Activated CD8-positive, alpha-beta memory T cell treated with anti-CD3 and anti-CD28 coated beads for 1 hour (primary cell): ENCODE data around the gene SMO.
"Not testable (repeated sequence)": the region's sequence is repeated elsewhere in the genome, so short reads cannot be mapped to it uniquely, and the experiment has no call there.

ENCODE experiments used
- DNase-seq, 2 donors: peaks; one replicate each; pipeline ENCODE4 v3.0.0-alpha.2; 2020; ENCODE audit warnings: low read depth in 1 of 2; ENCODE audit errors: extremely low read depth in 1 of 2

The SMO gene

DNA sequence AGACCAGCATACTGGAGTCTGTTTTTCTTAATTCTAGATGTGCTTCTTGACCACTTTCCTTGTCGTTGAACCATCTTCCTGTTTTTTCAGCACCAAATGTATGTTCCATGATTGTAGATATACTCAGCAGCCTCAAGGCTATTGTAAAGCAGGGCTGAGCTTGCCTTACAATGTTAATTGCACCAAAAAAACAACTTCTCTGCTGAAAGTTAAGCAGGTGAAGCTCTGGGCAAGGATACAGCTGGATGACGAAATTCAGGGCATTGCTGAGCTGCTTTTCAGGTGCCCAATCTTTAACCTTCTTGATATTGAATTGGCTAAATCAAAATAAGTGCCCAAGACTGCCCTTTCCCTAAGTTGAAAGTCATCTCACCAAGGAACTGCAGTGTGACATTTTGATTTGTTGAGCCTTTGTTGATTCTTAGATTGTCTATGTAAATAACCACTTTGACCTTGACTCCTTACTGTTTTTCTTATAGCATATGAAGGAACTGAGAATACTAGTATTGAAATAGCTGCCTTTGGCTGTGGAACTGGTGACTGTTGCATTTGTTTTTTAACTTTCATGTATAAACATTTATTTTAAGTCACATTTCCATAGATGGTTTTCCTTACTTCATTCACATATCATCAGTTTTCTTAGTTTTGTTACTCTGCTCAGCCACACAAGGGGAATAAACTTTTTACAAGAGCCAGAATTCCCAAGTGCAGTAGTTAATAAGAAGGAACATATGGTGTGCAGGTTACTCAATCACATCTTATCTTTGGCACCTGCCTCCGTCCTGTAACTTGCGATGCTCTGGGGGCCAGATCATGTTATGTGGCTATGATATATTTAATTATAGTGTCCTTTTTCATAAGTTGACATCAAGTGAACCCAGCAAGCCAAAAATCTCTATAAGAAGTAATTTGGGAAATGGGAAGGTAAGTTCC is 39.5 kb downstream of the SMO start:
- no peak for DNase-seq

GRCh38 chr7:129228633-129229032 is 40.2 kb downstream of the SMO start:
- no peak for DNase-seq

DNA sequence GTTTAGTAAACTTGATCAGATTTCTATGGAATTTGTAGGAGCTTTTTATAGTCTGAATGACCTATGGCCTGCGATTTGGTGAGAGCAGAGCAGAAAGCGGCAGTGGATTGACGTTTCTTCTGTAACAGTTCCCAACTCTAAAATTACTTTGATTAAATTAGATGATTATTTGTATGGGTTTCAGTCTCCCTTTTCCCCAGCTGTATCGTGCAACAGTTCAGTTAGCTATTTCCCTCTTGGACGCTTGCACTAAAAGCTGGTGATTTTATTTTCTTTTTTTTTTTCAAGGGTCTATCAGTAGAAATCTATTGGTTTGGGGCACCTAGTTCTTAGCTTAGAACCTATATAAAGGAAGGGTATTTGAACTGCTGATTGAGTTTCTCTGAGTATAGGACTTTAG is 43.2 kb downstream of the SMO start:
- no peak for DNase-seq

DNA sequence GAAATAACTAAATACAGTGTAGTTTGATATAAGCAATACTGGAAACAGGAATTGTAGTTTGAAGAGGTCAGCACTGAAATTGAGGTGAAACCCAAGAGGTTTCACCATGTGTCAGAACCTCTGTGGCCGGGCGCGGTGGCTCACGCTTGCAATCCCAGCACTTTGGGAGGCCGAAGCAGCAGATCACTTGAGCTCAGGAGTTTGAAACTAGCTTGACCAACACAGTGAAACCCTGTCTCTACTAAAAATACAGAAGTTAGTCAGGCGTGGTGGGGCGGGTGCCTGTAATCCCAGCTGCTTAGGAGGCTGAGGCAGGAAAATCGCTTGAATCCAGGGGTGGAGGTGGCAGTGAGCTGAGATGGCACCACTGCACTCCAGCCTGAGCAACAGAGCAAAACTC is 50.1 kb downstream of the SMO start:
- no peak for DNase-seq

GRCh38 chr7:129240119-129240820 is 51.8 kb downstream of the SMO start:
- DNase-seq = no peak

GRCh38 chr7:129244220-129244619 is 55.8 kb downstream of the SMO start:
- no peak for DNase-seq

DNA sequence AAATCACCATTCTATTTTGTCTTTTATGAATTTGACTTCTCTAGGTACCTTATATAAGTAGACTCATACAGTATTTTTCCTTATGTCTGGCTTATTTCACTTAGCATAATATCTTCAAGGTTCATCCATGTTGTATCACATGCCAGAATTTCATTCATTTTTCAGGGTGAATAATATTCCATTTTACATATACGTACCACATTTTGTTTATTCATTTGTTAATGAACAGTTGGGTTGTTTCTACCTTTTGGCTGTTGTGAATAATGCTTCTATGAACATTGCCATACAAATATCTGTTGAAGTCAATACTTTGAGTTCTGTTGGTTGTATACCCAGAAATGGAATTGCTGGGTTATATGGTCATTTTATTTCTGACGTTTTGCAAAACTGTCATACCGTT is 57.1 kb downstream of the SMO start:
- DNase-seq = no peak

DNA sequence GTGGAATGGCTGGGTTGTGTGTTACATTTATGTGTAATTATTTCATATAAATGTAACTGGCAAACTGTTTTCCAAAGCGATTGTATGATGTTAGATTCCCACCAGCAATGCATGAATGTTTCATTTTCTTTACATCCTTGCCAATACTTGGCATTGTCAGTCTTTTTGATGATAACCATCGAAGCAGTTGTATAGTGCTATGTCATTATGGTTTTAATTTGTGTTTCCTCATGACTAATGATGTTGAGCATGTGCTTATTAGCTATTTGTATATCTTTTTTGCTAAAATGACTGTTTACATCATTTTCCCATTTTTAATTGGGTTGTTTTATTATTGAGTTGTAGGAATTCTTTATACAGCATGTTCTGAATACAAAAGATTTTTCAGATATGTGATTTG is 58.7 kb downstream of the SMO start:
- DNase-seq = no peak

DNA sequence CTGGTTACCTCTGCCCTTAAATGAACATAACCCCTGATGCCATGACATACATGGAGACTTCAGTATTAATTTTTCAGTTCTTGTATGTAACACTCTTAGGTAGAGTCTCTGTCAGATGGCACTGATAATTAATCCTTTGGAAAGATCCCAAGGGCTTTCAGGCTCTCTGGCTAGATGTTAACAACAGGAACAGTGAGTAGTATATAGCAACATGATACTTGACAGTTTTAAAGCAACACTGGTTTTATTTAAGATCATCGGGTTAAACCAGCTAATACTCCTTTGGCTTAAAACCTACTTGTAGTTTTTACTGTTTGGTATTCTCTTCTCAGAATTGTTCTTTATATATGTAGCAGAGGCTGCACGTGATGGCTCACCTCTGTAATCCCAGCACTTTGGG is 63.7 kb downstream of the SMO start:
- no peak for DNase-seq

- DNase-seq = not testable (repeated sequence)
Measured at GRCh38 chr7:129252603-129253002, 64.2 kb downstream of the SMO start.

- no peak for DNase-seq
Measured at GRCh38 chr7:129255800-129256199, 67.4 kb downstream of the SMO start.

- DNase-seq = no peak
Measured at GRCh38 chr7:129256221-129256620, 67.8 kb downstream of the SMO start.

GRCh38 chr7:129257168-129257567 is 68.7 kb downstream of the SMO start:
- no peak for DNase-seq

DNA sequence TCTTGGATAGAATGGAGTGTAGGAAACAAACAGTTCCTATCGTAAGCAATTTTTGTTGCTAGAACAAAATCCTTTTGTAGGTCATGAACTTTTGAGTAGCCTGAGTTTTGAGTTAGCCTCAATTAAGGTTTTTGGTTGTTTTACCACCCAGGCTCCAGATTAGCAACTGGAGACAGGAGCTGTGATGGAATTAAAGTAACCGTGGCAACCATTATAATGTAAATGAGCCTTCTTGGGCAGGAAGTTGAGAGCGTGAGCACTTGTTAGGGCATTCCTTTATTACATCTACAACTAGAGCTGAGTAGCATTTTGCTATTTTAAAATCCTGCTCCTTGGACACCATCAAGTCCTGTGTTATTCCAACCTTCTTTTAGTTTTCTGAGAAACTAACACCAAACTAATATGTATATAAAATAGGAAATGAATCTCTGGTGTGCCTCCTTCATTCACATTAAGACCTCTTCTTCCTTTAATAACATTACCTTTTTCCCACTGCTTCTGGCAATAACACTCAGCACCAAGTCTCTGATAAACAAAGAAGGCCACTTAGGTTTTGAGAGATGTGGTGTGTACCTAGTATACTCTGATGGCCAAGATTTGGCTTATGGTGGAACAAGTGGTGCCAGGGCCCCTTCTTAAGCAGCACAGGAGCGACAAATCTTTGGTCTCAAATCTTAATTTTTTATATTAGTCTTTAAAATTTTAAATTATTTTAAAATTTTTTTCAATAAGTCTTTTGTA is 70.4 kb downstream of the SMO start:
- DNase-seq = no peak

DNA sequence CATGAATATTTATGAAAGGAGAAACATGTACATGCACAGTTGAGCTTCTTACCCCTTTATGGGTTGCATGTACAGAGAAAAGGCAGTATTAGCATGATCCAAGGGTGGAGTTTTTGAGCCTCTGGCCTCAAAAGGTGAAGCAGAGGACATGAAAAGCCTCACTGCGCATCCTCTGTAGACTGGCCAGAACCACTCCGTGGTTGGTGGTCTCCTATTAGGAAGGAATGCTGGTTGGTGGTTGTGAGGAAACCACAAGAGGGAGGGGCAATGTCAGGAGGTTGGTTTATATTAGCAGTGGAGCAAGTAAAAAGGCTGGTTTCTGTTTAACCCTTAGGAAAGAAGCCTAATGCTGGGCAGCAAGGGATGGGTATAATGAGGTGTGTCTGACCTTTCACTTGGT is 73.9 kb downstream of the SMO start:
- DNase-seq = no peak
